Type B pancreatic cell (in vitro differentiated cells): ENCODE measurements around the gene LDHD. TPM values are rescaled to one million over a fixed set of nuclear protein-coding genes. Genes with fewer than 3 reads are reported as not detected.
"Not testable (repeated sequence)": the region's sequence is repeated elsewhere in the genome, so short reads cannot be mapped to it uniquely, and the experiment has no call there.

ENCODE experiments used
- DNase-seq: peaks from one replicate; pipeline ENCODE4 v3.0.0; 2021; ENCODE audit warnings: mixed read lengths; ENCODE audit not compliant: unreplicated experiment; ENCODE audit errors: extremely low spot score
- H3K27ac Mint-ChIP-seq: 2 replicates; pipeline ENCODE4 v1.8.0; 2021; ENCODE audit warnings: mild to moderate bottlenecking, mixed read lengths
- H3K27me3 Mint-ChIP-seq: 2 replicates; pipeline ENCODE4 v1.8.0; 2021; ENCODE audit warnings: mixed read lengths
- H3K36me3 Mint-ChIP-seq: 2 replicates; pipeline ENCODE4 v1.8.0; 2021; ENCODE audit warnings: mixed read lengths
- H3K4me1 Mint-ChIP-seq: one replicate; pipeline ENCODE4 v1.8.0; 2021; ENCODE audit warnings: mixed read lengths; ENCODE audit not compliant: unreplicated experiment
- H3K4me3 Mint-ChIP-seq: 2 replicates; pipeline ENCODE4 v1.8.0; 2021; ENCODE audit warnings: mild to moderate bottlenecking, mixed read lengths
- H3K9me3 Mint-ChIP-seq: 2 replicates; pipeline ENCODE4 v1.8.0; 2021; ENCODE audit warnings: mixed read lengths
- CTCF ChIP-seq: fragments of 200-600 bp; sonication (generic); conservative IDR thresholded peaks from 2 replicates; pipeline ENCODE4 v1.5.0; 2021; ENCODE audit warnings: antibody characterized with exemption, mild to moderate bottlenecking
- total RNA-seq: library from RNA; stranded (reverse); gene quantifications from 2 replicates; pipeline ENCODE4 v1.2.1, GENCODE V29; 2021; ENCODE audit warnings: low replicate concordance

The LDHD gene
- total RNA-seq, 1 donor from 2014 or later = 1.8 TPM

- Mint-ChIP-seq H3K27me3 (no peaks in the 10 kb centered on the region), H3K4me1 (peaks cover 19% of the 10 kb centered on the region), H3K27ac (peak overlapping the region; percentile 91), H3K9me3 (no peaks in the 10 kb centered on the region), H3K36me3 (peaks cover 4% of the 10 kb centered on the region), H3K4me3 (peak overlapping the region; percentile 72)
- TF ChIP-seq CTCF = peak; percentile 64
- no peak for DNase-seq
Measured at GRCh38 chr16:75096656-75097055, 19.9 kb downstream of the LDHD start.

GRCh38 chr16:75095204-75095621 lies 21.4 kb downstream of the LDHD start:
- peaks cover 16% of the 10 kb centered on the region for H3K4me1 Mint-ChIP-seq
- H3K9me3 Mint-ChIP-seq = no peaks in the 10 kb centered on the region
- H3K27ac Mint-ChIP-seq = no peak overlapping the region
- no peak for TF ChIP-seq CTCF
- H3K4me3 Mint-ChIP-seq = no peak overlapping the region
- no peaks in the 10 kb centered on the region for H3K27me3 Mint-ChIP-seq
- H3K36me3 Mint-ChIP-seq = peaks cover 4% of the 10 kb centered on the region
- no peak for DNase-seq

- Mint-ChIP-seq H3K9me3 (no peaks in the 10 kb centered on the region), H3K4me3 (no peak overlapping the region), H3K4me1 (peaks cover 15% of the 10 kb centered on the region), H3K27ac (no peak overlapping the region), H3K27me3 (no peaks in the 10 kb centered on the region), H3K36me3 (peaks cover 4% of the 10 kb centered on the region)
- no peak for TF ChIP-seq CTCF
- no peak for DNase-seq
Measured at GRCh38 chr16:75093598-75094540, 22.7 kb downstream of the LDHD start.

- peak overlapping the region; percentile 34 for H3K27ac Mint-ChIP-seq
- no peak for TF ChIP-seq CTCF
- H3K9me3 Mint-ChIP-seq = no peaks in the 10 kb centered on the region
- no peak overlapping the region for H3K4me3 Mint-ChIP-seq
- no peak for DNase-seq
- H3K4me1 Mint-ChIP-seq = peaks cover 22% of the 10 kb centered on the region
- peaks cover 4% of the 10 kb centered on the region for H3K36me3 Mint-ChIP-seq
- H3K27me3 Mint-ChIP-seq = no peaks in the 10 kb centered on the region
Measured at GRCh38 chr16:75092777-75093176, 23.8 kb downstream of the LDHD start.

- not testable (repeated sequence) for DNase-seq, H3K27me3 Mint-ChIP-seq, H3K27ac Mint-ChIP-seq, H3K4me3 Mint-ChIP-seq, H3K9me3 Mint-ChIP-seq, H3K36me3 Mint-ChIP-seq
- peaks cover 24% of the 10 kb centered on the region for H3K4me1 Mint-ChIP-seq
Measured at GRCh38 chr16:75091619-75092018, 25.0 kb downstream of the LDHD start.

- H3K9me3 Mint-ChIP-seq, H3K4me3 Mint-ChIP-seq, DNase-seq, H3K27me3 Mint-ChIP-seq, H3K27ac Mint-ChIP-seq, H3K36me3 Mint-ChIP-seq: not testable (repeated sequence)
- peaks cover 22% of the 10 kb centered on the region for H3K4me1 Mint-ChIP-seq
Measured at GRCh38 chr16:75090899-75091298, 25.7 kb downstream of the LDHD start.
